DMS114 treated with DMSO at 0.1 percent for 48 hours (cell line): ENCODE data around the gene NRXN3.

Experiments used
- DNase-seq: peaks from one replicate; lab custom pipeline; 2025; ENCODE audit not compliant: unreplicated experiment; lab: John Stamatoyannopoulos, UW

The NRXN3 gene

DNA sequence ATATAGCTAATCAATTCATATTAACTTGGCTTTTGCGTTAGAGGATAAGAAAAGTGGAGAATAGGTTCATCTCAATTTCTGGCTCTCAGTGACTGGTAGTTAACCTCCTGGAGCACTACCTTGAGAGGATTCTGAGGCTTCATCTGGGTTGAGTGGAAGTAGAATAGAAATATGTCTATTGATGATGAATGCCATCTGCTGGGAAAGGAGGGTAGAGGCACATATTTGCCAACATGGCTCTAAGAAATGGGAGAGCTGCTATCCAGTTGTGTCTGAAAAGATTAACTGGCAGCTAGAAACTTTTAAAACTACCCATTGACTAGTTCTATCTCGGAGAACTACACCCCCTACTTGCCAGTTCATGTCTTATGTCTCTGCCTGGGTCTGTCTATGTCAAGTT lies 530.1 kb downstream of the NRXN3 start:
- DNase-seq: no peak

DNA sequence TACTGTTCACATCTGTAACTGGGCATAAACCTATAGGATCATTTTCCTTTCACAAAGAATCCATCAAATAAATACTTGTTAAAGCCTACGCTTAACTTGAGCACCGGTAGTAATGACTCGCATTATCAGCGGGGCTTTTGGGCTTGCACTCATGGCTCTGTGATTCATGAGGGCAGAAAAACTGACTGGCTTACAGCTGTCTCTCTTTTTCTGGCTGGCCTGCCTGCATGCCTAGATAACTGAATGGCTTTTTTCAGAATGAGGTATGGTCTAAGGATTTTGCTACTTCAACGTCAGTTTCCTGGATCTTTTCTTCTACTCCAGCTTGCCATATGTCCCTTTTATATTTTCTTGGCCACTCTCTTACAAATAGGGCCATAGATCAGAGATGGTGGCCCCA lies 531.1 kb downstream of the NRXN3 start:
- DNase-seq: no peak

DNA sequence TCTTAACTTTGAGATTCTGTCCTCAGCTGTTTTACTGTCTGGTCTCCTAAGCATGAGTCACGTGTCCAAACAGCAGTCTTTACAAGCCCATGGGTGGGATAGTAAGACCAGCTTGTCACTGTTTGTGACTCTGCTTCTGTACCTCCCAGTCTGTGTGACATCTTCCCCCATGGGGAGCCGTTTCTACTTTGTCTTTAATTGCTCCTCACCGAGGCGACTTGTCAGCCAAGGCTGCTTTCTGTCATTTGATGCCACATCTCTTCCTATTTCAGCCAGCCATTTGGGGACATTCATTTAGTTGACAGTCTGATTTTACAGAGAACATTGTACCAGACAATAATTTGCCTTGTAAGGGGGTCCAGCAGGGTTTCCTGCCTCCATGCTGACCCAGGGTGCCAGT lies 534.8 kb downstream of the NRXN3 start:
- DNase-seq: no peak

DNA sequence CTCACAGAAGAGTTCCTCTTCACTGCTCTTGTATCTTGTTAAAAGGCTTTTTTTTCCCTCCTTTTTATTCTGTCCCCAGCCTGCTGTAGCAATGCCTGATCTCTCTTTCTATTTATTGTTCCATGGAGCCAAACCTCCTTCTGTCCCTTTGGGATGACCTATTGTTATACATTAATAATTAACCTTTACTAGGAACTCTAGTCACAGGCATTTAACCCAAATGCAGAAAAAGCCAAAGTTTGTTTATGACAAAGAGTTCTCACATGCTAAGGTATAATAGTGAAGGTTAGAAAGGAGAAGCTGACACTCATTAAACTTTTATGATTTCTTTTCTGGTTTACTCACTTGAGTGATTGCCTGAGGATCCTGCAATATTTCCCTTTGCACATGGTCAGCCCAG lies 535.8 kb downstream of the NRXN3 start:
- DNase-seq: no peak

DNA sequence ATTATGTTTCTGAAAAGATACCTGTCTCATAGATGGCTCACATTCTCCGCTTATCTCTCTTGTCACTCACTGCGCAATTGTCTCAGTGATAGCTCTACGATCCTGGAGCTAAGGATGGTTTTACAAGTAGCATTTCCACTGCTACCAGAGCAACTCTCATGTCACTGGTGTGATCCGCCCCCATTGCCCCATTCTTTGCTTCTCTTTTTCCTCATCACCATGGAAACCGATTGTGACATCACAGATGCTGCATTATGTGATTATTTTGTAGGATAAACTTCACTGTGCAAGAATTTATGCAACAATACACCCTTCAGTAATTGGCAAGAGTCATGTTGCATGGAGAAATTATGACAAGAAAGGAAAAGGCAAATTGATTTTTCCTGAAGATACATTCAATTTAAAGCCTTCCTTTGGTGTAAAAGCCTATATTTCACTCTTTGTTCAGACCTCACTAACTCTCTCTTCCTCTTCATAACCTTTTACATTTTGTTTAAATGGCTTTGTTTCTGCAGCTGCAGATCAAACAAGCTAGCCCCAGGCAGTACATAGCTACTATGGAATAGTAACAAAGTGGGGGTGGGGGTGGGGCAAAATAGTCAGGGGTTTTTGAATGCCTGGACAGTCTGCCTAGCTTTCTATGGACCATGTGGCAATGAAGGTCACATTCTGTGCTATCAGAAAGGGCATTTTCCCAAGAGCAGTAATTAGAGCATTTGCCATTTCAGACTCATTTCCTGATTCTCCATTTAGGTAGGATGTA lies 539.8 kb downstream of the NRXN3 start:
- no peak for DNase-seq

DNA sequence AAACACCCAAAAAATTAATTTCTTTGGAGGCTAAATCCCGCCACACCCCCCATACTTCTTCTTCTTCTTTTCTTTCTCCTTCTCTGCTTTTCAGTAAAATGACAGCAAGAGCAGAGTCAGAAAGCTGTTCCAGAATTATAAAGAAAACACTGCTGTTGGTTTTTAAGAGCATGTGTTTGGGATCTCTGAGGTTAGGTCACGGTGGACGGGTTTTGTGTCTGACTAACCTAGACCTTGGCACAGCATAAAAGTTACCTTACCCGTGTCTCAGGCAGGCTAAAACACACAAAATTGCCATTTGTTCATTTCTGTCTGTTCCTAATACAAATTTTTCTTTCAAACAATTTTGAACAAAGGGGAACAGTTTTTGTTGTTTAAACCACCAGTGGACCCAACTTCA lies 540.8 kb downstream of the NRXN3 start:
- DNase-seq: no peak

DNA sequence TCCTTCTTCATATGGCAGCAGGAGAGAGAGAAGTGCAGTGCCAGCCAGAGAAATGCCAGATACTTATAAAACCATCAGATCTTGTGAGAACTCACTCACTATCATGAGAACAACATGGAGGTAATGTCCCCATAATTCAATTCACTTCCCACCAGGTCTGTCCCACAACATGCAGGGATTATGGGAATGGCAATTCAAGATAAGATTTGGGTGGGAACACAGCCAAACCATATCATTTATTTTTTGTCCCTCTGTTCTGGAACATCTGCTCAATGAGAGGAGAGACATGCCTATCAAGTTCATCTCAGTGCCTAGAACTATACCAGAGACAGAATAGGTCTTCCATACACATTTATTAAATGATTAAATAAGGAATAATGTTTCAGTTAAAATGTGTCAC lies 543.5 kb downstream of the NRXN3 start:
- no peak for DNase-seq

DNA sequence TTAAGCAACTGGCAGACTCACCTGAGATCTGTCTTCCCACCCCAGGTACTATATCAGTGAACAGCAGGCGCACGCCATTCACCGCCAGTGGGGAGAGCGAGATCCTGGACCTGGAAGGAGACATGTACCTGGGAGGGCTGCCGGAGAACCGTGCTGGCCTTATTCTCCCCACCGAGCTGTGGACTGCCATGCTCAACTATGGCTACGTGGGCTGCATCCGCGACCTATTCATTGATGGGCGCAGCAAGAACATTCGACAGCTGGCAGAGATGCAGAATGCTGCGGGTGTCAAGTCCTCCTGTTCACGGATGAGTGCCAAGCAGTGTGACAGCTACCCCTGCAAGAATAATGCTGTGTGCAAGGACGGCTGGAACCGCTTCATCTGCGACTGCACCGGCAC lies 544.5 kb downstream of the NRXN3 start:
- DNase-seq: no peak

DNA sequence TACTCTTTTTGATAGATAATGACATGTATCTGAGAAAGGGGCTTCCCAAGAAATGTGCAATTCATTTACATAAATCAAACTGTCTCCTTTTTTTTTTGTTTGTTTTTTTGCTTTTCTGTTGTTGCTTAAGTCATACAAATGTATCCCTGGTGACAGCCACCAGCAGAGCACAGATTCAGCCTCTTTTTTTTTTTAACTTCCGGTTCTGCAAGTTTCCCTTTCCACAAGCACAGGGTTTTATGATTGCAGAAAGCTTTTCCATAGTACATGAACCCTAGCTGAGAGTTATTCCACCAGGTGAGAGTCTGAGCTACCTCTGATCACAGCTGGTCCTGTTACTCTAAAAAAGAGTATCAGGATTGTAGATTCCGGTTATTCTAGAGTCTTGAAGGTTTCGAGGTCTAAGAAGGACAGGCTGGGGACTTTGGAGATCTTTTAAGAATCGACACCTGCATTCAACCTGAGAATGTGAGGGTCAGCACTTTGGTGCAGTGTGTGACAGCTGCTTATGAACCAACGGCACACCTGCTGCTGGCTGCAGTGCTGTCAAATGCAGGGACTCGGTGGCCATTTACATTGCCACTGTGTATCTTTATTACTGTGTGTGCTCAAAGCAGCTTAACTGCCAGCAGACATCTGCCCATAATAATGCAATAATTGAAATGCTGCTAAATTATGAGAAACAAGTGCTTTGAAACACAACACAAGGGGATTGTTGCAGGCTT lies 551.7 kb downstream of the NRXN3 start:
- no peak for DNase-seq

DNA sequence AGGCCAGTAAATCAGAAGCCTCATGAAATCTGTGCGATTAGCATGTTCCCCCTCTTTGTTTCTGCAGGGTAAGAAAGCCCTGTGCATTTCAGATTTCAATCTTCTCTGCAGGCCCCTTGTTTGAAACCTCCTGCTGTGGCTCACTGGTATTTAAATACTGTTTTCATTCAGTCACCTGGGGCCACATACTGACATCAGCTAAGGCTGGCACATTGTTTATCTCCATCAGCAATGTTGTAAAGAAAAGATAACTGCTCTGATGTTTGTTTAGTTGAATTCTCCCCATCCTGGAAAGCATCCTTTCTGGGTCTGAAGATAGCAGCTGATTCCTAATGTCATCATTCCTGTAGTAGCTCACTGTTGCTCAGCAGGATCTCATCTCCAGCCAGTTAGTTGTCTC lies 554.9 kb downstream of the NRXN3 start:
- no peak for DNase-seq

DNA sequence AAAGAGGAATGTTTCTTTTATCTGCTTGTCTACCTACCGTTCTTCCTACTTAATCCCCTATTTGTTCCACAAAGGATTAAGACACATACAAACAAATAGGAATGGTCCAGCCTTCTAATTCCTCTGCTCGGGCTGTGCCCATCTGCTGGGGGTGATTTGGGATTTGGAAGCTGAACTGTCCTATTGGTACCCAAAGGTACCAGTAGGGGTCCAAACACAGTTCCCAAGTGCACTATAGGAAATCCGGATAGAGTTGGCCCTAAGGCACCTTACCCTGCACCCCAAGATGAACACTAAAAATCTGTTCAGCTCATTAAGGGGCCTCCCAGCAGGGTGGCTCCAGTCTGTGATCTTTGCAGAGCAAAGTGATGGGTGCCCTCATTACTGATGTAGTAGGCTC lies 566.9 kb downstream of the NRXN3 start:
- no peak for DNase-seq

DNA sequence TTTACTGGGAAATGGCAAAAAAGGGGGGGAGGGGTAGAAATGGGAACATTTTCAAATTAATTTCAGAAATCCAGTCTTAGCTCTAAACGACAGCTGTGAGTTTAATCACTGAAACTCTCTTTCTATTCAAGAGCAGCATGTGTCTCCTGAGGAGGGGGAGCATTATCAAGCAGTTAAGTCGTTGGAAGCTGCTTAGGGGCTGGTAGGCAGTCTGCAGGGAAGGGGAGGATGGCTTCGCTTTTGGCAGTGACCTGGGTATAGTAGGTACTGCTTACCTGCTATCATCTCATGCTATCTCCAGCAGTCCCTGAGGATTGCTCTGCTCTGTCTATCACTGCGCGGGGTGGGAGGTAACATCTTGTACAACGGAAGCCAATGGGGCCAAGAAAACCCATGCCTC lies 567.4 kb downstream of the NRXN3 start:
- DNase-seq: no peak

DNA sequence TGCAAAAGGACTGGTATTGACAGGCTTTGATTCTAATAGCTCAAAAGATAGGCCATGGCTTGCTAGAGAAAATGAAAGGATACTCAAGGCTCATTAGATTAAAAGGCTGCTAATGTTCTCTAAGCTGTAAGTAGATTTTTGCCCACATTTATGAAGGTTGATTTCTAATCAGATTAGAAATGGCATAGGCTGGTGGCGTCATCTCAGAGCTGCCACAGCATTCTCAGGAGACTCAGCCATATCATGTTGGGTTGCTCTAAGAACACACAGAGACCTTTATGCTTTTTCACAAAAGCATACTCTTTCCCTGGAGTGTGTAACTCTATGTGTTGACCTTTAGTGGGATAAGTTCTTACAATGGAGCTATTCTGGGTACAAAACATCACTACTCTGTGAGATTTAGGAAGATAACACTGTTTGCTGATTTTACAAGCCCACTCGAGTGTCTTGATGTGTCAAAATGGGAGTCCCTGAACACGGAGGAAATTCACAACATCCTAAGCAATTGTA lies 576.0 kb downstream of the NRXN3 start:
- no peak for DNase-seq

DNA sequence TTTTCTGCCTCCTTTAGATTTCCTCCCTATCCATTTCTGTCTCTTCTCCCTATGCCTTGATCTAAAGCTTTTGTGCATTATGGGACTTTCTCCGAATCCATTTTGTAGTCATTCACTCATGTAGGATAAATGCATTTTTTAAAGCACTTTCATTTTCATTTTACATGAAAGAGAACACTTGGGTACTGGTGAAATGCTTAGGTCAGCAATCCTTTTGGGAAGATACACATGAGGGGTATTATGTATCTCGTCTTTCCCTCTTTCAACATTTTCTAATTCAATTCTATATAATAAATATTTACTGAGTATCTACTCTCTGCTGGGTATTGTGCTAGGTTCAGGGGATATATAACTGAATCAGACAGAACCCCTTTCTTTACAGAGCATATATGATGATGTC lies 577.6 kb downstream of the NRXN3 start:
- DNase-seq: no peak

DNA sequence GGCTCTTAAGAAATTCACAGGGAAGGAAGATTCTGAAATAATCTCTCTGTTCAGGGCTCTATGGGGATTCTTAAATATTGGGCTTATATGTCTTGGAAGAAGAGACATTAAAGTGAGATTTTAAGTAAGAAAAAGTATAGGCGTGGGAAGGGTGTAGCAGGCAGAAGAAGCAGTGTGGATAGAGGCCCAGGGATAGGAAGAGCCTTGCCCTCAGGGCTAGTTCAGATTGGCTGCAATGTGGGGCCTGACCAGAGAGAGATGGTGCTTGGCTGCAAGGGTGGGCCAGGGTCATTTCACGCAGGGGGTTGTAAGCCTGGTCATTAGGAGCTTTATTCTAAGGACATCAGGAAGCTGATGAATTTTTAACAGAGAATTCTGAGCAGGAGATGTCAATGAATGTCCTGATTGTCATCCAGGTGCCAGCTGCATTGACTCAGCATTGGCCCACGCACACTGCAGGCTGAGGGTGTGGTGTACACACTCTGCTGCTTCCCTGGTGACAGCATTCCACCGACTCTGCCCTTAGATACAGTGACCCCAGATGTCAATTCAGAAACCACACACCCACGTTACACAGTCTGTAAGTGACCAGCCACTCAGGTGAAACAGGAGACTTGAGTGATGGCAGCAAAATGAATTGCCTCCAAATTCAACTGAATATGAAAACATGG lies 582.5 kb downstream of the NRXN3 start:
- no peak for DNase-seq

DNA sequence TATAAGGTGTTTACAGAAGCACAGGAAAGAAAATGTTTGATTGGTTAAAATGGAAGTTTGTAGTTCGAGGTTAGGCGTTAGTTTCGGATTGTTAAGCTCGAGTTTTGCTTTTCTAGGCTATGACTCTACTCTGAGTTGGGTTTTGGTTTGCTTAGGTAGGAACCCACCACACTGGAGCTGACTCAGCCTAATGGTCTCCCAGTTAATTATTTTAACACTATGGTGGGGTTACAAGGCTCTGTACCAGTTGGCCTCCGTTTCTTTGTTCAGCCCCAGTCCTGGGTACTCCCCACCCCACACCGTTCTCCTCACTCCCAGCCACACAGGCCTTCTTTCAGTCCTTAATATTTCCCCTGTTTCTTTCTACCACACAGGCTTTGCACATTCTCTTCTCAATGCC lies 583.9 kb downstream of the NRXN3 start:
- DNase-seq: no peak

DNA sequence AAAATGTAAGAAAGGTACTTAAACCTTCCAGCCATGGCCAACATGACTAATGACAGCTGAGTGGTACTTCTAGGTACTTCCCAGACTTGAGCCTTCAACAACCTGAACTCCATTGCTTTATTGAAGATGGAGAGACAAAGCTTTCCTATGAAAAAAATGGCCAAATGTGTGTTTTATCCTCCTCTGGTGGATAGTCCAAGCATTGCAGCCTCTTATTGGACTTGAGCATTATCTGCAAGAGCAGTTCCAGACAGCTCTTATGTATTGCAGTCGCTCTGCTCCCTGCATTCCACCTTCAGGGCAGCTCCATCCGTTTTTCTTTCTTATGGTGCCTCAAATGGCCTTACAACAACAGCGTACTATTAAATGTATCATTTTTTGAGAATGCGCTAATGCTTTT lies 588.2 kb downstream of the NRXN3 start:
- peak; percentile 5 for DNase-seq

DNA sequence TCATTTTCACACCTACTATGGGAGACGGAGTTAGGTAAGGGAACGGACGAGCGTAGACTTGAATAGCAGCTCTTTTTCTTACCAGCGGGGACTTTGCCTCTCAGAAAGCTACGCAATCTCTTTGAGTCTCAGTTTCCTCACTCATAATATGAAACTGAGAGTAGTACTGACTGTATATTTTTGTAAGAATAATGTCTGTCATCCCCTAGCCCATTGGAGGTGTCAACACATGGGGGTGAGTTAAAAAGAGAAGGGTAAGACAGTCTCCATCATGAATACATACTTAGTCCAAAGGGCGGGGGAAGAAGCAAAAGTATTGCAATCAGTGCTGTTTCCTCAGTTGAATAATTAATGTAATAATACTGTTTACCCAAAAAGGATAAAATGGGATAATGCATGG lies 592.2 kb downstream of the NRXN3 start:
- no peak for DNase-seq

DNA sequence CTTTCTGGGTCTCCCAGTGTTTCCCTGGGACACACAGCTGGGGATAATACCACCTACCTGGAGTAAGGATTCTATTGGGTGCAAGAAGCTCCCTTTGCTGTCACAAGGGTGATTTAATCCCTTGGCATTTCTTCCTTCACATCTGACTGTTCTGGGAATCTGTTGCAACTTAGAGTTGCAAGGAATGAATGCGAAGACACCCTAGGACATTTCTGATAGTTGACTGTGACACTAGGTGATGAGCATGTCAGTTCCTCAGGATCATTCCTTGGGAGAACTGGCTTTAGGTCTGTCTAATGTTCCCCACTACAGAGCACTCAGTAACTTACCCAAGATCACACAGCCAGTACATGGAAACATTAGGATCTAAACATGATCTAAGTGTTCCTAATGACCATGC lies 593.6 kb downstream of the NRXN3 start:
- DNase-seq: no peak

DNA sequence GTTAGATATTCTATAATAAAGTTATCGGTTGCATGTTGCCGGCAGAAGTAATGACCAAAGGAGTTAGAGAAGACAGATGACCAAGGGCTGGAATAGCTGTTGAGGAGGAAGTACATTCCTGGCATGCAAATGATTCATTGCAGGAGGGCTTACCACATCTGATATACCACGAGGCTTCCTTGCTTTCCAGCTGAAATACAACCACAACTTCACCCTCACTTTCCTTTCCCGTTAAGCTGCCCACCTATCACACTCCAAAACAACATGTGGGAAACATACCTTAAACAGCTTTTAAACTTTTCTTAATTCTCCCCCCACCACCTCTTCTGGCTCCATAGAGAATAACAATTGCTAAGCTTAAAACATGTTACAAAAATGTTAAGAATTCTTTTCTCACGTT lies 594.1 kb downstream of the NRXN3 start:
- no peak for DNase-seq

DNA sequence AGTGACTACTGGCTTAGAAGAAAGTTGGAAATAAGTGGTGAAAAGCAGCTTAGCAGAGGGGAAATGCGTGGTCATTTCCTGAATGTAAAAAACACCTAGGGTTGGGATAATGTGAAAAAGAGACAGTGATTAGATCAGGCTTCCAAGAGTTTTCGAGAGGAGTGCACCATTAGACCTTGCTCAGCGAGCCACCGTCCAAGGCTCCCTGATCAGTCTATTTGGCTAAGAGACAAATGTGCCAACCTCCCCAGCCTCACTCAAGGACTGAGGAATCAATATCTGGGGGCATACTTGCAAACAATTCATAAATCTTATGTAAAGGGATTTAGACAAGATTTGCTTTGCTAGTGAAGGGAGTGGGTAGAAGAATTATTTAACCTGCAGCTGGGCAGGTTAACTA lies 594.5 kb downstream of the NRXN3 start:
- DNase-seq: no peak

DNA sequence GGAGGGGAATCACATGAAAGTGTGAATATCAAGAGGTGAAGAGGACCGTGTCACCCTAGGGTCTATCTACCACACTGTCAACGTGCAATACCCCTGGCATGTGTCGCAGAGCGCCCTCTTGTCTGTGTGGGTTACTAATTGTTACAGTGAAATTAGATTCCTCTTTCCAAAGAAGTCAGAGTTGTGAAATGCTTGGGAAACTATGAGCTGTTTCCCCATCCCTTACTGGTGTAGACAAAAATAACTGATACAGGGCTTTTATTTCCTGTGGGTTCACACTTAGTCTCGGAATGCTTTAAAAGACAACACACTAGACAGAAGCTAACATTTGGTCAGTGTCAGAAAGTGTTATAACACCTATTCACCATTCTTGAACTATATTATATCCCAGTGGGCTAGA lies 597.3 kb downstream of the NRXN3 start:
- DNase-seq: no peak
